CD4-positive, alpha-beta T cell (primary cell): ENCODE results near the gene SUCNR1. TPM values are rescaled to one million over a fixed set of nuclear protein-coding genes. Genes with fewer than 3 reads are reported as not detected.
A peak's percentile ranks its signal among the peaks of the same experiment; 100 is the strongest.

ENCODE experiments used
- ATAC-seq: fragments of 200-7000 bp; cut with Tn5 transposase; one replicate; pipeline ENCODE4 v1.10.0; 2022; ENCODE audit warnings: mild to moderate bottlenecking; ENCODE audit not compliant: poor library complexity
- CTCF ChIA-PET: fragments of 350-600 bp; sonication (Branson Sonifier 250); formaldehyde crosslinking; loops from one replicate; lab custom pipeline; 2021; ENCODE audit warnings: antibody characterized with exemption, inconsistent platforms; lab: Charles Lee
- POLR2A ChIA-PET: fragments of 350-600 bp; sonication (Branson Sonifier 250); formaldehyde crosslinking; loops from one replicate; lab custom pipeline; 2021; ENCODE audit warnings: antibody characterized with exemption, inconsistent platforms; lab: Charles Lee
- DNase-seq, 14 experiments: peaks; one replicate each; pipeline ENCODE4 v3.0.0-alpha.2; 2013 to 2020; ENCODE audit warnings: mixed read lengths in 2 of 14
- H3K27ac ChIP-seq, 2 donors: one replicate each; pipeline versions ENCODE4 v1.5.1 to v1.7.0; 2013; ENCODE audit warnings: low read length in 2 of 2, low read depth in 1 of 2, mild to moderate bottlenecking in 1 of 2
- H3K27me3 ChIP-seq, 2 experiments: 1 replicate in 1 of 2; 2 replicates in 1 of 2; pipeline versions ENCODE4 v1.6.1 to v1.7.0; 2013; ENCODE audit warnings: low read length in 2 of 2, control low read depth in 1 of 2, mild to moderate bottlenecking in 1 of 2, moderate library complexity in 1 of 2; ENCODE audit not compliant: insufficient read depth in 2 of 2, control insufficient read depth in 1 of 2
- H3K36me3 ChIP-seq: one replicate; pipeline ENCODE4 v1.6.1; 2013; ENCODE audit warnings: low read length, control low read depth; ENCODE audit not compliant: insufficient read depth
- H3K4me1 ChIP-seq: one replicate; pipeline ENCODE4 v1.6.1; 2013; ENCODE audit warnings: low read length, control low read depth; ENCODE audit not compliant: insufficient read depth
- H3K4me3 ChIP-seq: one replicate; pipeline ENCODE4 v1.5.1; 2013; ENCODE audit warnings: mild to moderate bottlenecking, low read length, moderate library complexity
- H3K9me3 ChIP-seq, 2 experiments: 1 replicate in 1 of 2; 2 replicates in 1 of 2; pipeline versions ENCODE4 v1.6.1 to v1.7.0; 2013; ENCODE audit warnings: low read length in 2 of 2, mild to moderate bottlenecking in 2 of 2, control low read depth in 1 of 2, moderate library complexity in 1 of 2; ENCODE audit not compliant: control insufficient read depth in 1 of 2, insufficient read depth in 1 of 2
- H3K27ac Mint-ChIP-seq: one replicate; pipeline ENCODE4 v1.8.0; 2020; ENCODE audit warnings: mixed read lengths
- H3K27me3 Mint-ChIP-seq: one replicate; pipeline ENCODE4 v1.8.0; 2021; ENCODE audit warnings: mixed read lengths
- H3K36me3 Mint-ChIP-seq: one replicate; pipeline ENCODE4 v1.8.0; 2021; ENCODE audit warnings: low read depth, mixed read lengths
- H3K4me1 Mint-ChIP-seq: one replicate; pipeline ENCODE4 v1.8.0; 2021; ENCODE audit warnings: low read depth, mixed read lengths
- H3K4me3 Mint-ChIP-seq: one replicate; pipeline ENCODE4 v1.8.0; 2020; ENCODE audit warnings: mild to moderate bottlenecking, mixed read lengths
- H3K9me3 Mint-ChIP-seq: one replicate; pipeline ENCODE4 v1.8.0; 2020; ENCODE audit warnings: mixed read lengths
- intact Hi-C, 2 experiments: fragments of 100-400 bp; cut with DNase I in 1 of 2; cut with micrococcal nuclease in 1 of 2; formaldehyde crosslinking; loops; one replicate each; pipeline versions ENCODE4 v1.15.1 to v1.9.0; 2023 to 2025; cut with DNase I, micrococcal nuclease
- total RNA-seq, 174 experiments: library from RNA in 2 of 174; stranded (reverse) in 2 of 174; gene quantifications; one replicate each; pipeline ENCODE4 v1.2.3 and lab custom pipeline; 2021 to 2026
- TF ChIP-seq, protein P1 (sequence below): fragments of 200-600 bp; IDR thresholded peaks from one replicate; pipeline ENCODE4 v1.8.0; 2022; ENCODE audit warnings: antibody characterized with exemption, mild to moderate bottlenecking

The SUCNR1 gene
- total RNA-seq, 2 experiments from 2014 or later = not detected

DNA sequence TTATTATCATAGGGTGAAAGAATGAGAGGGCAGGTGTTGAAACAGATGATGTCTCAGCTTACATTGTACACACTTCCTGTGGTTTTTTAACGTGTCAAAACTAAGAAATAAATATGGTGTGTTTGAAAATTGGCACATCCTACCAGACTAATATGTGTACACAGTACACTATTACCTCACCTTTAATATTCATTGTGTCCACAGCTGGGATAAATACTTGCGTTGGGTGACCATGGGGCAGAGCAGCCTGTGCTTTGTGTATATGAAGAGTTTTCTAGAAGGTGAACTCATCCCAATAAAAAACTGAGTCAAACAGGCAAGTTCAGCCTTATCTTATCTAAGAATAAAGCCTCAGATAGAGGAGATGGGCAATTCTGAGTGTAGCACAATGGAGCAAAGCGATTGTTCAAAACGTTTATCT is 17.3 kb downstream of the SUCNR1 start:
- TF ChIP-seq, protein P1, sequence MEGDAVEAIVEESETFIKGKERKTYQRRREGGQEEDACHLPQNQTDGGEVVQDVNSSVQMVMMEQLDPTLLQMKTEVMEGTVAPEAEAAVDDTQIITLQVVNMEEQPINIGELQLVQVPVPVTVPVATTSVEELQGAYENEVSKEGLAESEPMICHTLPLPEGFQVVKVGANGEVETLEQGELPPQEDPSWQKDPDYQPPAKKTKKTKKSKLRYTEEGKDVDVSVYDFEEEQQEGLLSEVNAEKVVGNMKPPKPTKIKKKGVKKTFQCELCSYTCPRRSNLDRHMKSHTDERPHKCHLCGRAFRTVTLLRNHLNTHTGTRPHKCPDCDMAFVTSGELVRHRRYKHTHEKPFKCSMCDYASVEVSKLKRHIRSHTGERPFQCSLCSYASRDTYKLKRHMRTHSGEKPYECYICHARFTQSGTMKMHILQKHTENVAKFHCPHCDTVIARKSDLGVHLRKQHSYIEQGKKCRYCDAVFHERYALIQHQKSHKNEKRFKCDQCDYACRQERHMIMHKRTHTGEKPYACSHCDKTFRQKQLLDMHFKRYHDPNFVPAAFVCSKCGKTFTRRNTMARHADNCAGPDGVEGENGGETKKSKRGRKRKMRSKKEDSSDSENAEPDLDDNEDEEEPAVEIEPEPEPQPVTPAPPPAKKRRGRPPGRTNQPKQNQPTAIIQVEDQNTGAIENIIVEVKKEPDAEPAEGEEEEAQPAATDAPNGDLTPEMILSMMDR = no peak
- CTCF ChIA-PET = no interaction called here
- Mint-ChIP-seq H3K36me3 (no peaks in the 10 kb centered on the region), H3K27ac (no peak overlapping the region), H3K4me3 (no peak overlapping the region), H3K27me3 (no peaks in the 10 kb centered on the region), H3K9me3 (peaks cover 3% of the 10 kb centered on the region), H3K4me1 (peaks cover 18% of the 10 kb centered on the region)
- ATAC-seq (no peak), DNase-seq (peak in 1 of 14 experiments; percentile 52)
- intact Hi-C loops = no loop called here
- Histone ChIP-seq H3K27me3 (no peaks in the 10 kb centered on the region), H3K36me3 (no peaks in the 10 kb centered on the region), H3K9me3 (peaks cover 0 to under 1% of the 10 kb centered on the region in 2 experiments), H3K4me3 (no peak overlapping the region), H3K27ac (no peak overlapping the region), H3K4me1 (peaks cover 6% of the 10 kb centered on the region)
- POLR2A ChIA-PET = no interaction called here

DNA sequence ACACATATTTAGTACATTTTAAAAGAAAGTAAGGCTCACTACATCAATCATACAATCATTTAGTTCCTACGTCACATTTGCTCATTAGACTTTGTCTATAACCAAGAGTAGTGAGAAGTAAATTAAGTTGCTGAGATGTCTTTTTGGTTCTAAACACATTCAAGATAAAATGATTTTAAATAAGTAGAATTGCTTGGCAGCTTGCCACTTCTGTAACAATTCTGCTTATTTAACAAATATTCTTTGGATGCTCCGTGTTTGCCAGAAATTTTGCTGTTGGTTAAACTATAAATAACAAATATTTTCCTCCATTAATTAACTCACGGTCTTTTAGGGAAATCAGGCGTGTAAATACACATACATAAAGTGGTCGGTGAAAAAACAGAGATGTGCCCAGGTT is 18.3 kb downstream of the SUCNR1 start:
- ATAC-seq = no peak
- no peaks in the 10 kb centered on the region for H3K27me3 ChIP-seq
- intact Hi-C loops = no loop called here
- H3K4me1 ChIP-seq = peaks cover 6% of the 10 kb centered on the region
- Mint-ChIP-seq H3K36me3 (no peaks in the 10 kb centered on the region), H3K9me3 (peaks cover 3% of the 10 kb centered on the region), H3K27ac (no peak overlapping the region), H3K27me3 (no peaks in the 10 kb centered on the region), H3K4me1 (peaks cover 18% of the 10 kb centered on the region), H3K4me3 (no peak overlapping the region)
- ChIA-PET POLR2A (no interaction called here), CTCF (no interaction called here)
- H3K4me3 ChIP-seq = no peak overlapping the region
- no peaks in the 10 kb centered on the region for H3K9me3 ChIP-seq
- TF ChIP-seq, protein P1 = no peak
- H3K27ac ChIP-seq = no peak overlapping the region
- no peaks in the 10 kb centered on the region for H3K36me3 ChIP-seq
- no peak for DNase-seq

GRCh38 chr3:151894219-151894618 is 20.8 kb downstream of the SUCNR1 start:
- Histone ChIP-seq H3K27me3 (no peaks in the 10 kb centered on the region), H3K36me3 (no peaks in the 10 kb centered on the region), H3K27ac (no peak overlapping the region), H3K4me1 (peaks cover 6% of the 10 kb centered on the region), H3K9me3 (no peaks in the 10 kb centered on the region), H3K4me3 (no peak overlapping the region)
- DNase-seq (no peak), ATAC-seq (no peak)
- no peaks in the 10 kb centered on the region for H3K27me3 Mint-ChIP-seq
- H3K9me3 Mint-ChIP-seq = peaks cover 3% of the 10 kb centered on the region
- CTCF ChIA-PET = no interaction called here
- H3K36me3 Mint-ChIP-seq = no peaks in the 10 kb centered on the region
- POLR2A ChIA-PET = no interaction called here
- H3K4me3 Mint-ChIP-seq = no peak overlapping the region
- H3K27ac Mint-ChIP-seq = no peak overlapping the region
- TF ChIP-seq, protein P1 = no peak
- peaks cover 18% of the 10 kb centered on the region for H3K4me1 Mint-ChIP-seq
- intact Hi-C loops = no loop called here
